Activated CD4-positive, alpha-beta T cell treated with anti-CD3 and anti-CD28 coated beads, Interleukin-2, amount 10 ng/mL, durations not matched to agents 24 days and 14 days (primary cell): ENCODE results near the gene PEMT. TPM values are rescaled to one million over a fixed set of nuclear protein-coding genes. Genes with fewer than 3 reads are reported as not detected.

Source experiments
- DNase-seq: peaks from one replicate; pipeline ENCODE4 v3.0.0; 2022
- H3K27ac Mint-ChIP-seq: one replicate; pipeline ENCODE4 v1.8.0; 2022; ENCODE audit warnings: mild to moderate bottlenecking, mixed read lengths
- H3K27me3 Mint-ChIP-seq: one replicate; pipeline ENCODE4 v1.8.0; 2022; ENCODE audit warnings: mixed read lengths
- H3K36me3 Mint-ChIP-seq: one replicate; pipeline ENCODE4 v1.8.0; 2022; ENCODE audit warnings: low read depth, mild to moderate bottlenecking, mixed read lengths
- H3K4me1 Mint-ChIP-seq: one replicate; pipeline ENCODE4 v1.8.0; 2021; ENCODE audit warnings: mixed read lengths
- H3K4me3 Mint-ChIP-seq: one replicate; pipeline ENCODE4 v1.8.0; 2022; ENCODE audit warnings: mild to moderate bottlenecking, moderate library complexity, mixed read lengths
- H3K9me3 Mint-ChIP-seq: one replicate; pipeline ENCODE4 v1.8.0; 2021; ENCODE audit warnings: mixed read lengths
- intact Hi-C: fragments of 100-400 bp; cut with micrococcal nuclease; formaldehyde crosslinking; loops from one replicate; pipeline ENCODE4 v1.15.1; 2023
- total RNA-seq: library from RNA; stranded (reverse); gene quantifications from 2 replicates; pipeline ENCODE4 v1.2.3, GENCODE V29; 2022

PEMT gene
- total RNA-seq, 1 donor from 2014 or later = 45.5 TPM

GRCh38 chr17:17535957-17536356 is 55.6 kb downstream of the PEMT start:
- intact Hi-C loops = no loop called here

GRCh38 chr17:17533901-17534441 is 57.5 kb downstream of the PEMT start:
- DNase-seq = no peak
- H3K36me3 Mint-ChIP-seq = no peaks in the 10 kb centered on the region

More at GRCh38 chr17:17535957-17536356, 55.6 kb downstream of the PEMT start:
- no peaks in the 10 kb centered on the region for H3K36me3 Mint-ChIP-seq
- DNase-seq = no peak
- H3K4me1 Mint-ChIP-seq = no peaks in the 10 kb centered on the region
- H3K27ac Mint-ChIP-seq = no peak overlapping the region
- H3K27me3 Mint-ChIP-seq = peaks cover 5% of the 10 kb centered on the region
- H3K9me3 Mint-ChIP-seq = no peaks in the 10 kb centered on the region
- no peak overlapping the region for H3K4me3 Mint-ChIP-seq

GRCh38 chr17:17532991-17533390 is 58.5 kb downstream of the PEMT start:
- Mint-ChIP-seq H3K27ac (no peak overlapping the region), H3K4me3 (no peak overlapping the region), H3K27me3 (peaks cover 7% of the 10 kb centered on the region), H3K4me1 (no peaks in the 10 kb centered on the region), H3K9me3 (no peaks in the 10 kb centered on the region), H3K36me3 (no peaks in the 10 kb centered on the region)
- intact Hi-C loops = no loop called here
- DNase-seq = no peak

More at GRCh38 chr17:17533901-17534441, 57.5 kb downstream of the PEMT start:
- peaks cover 7% of the 10 kb centered on the region for H3K27me3 Mint-ChIP-seq
- H3K4me3 Mint-ChIP-seq = no peak overlapping the region
- no peak overlapping the region for H3K27ac Mint-ChIP-seq
- H3K9me3 Mint-ChIP-seq = no peaks in the 10 kb centered on the region
- H3K4me1 Mint-ChIP-seq = no peaks in the 10 kb centered on the region
- intact Hi-C loops = no loop called here

- Mint-ChIP-seq H3K36me3 (no peaks in the 10 kb centered on the region), H3K4me3 (no peak overlapping the region), H3K4me1 (no peaks in the 10 kb centered on the region), H3K9me3 (no peaks in the 10 kb centered on the region), H3K27me3 (peaks cover 7% of the 10 kb centered on the region), H3K27ac (no peak overlapping the region)
- intact Hi-C loops = no loop called here
- DNase-seq = no peak
Observed at GRCh38 chr17:17531156-17531555, 60.4 kb downstream of the PEMT start.

GRCh38 chr17:17528696-17529652 is 62.5 kb downstream of the PEMT start:
- DNase-seq = no peak
- Mint-ChIP-seq H3K4me1 (no peaks in the 10 kb centered on the region), H3K27ac (no peak overlapping the region), H3K9me3 (no peaks in the 10 kb centered on the region), H3K27me3 (peaks cover 7% of the 10 kb centered on the region), H3K36me3 (no peaks in the 10 kb centered on the region), H3K4me3 (no peak overlapping the region)
- intact Hi-C loops = no loop called here

- H3K36me3 Mint-ChIP-seq = no peaks in the 10 kb centered on the region
- DNase-seq = no peak
- intact Hi-C loops = no loop called here
- no peak overlapping the region for H3K4me3 Mint-ChIP-seq
- H3K27me3 Mint-ChIP-seq = peaks cover 7% of the 10 kb centered on the region
- H3K9me3 Mint-ChIP-seq = no peaks in the 10 kb centered on the region
- no peak overlapping the region for H3K27ac Mint-ChIP-seq
- H3K4me1 Mint-ChIP-seq = no peaks in the 10 kb centered on the region
Observed at GRCh38 chr17:17527956-17528500, 63.5 kb downstream of the PEMT start.

- H3K9me3 Mint-ChIP-seq = no peaks in the 10 kb centered on the region
- intact Hi-C loops = no loop called here
- H3K27ac Mint-ChIP-seq = no peak overlapping the region
- no peak overlapping the region for H3K4me3 Mint-ChIP-seq
- H3K27me3 Mint-ChIP-seq = peaks cover 7% of the 10 kb centered on the region
- no peak for DNase-seq
- no peaks in the 10 kb centered on the region for H3K4me1 Mint-ChIP-seq
- no peaks in the 10 kb centered on the region for H3K36me3 Mint-ChIP-seq
Observed at GRCh38 chr17:17527534-17527933, 64.0 kb downstream of the PEMT start.

GRCh38 chr17:17526369-17526768 is 65.1 kb downstream of the PEMT start:
- intact Hi-C loops = no loop called here
- Mint-ChIP-seq H3K9me3 (no peaks in the 10 kb centered on the region), H3K36me3 (no peaks in the 10 kb centered on the region)

GRCh38 chr17:17525956-17526355 is 65.6 kb downstream of the PEMT start:
- intact Hi-C loops = no loop called here
- H3K9me3 Mint-ChIP-seq = no peaks in the 10 kb centered on the region
- no peak for DNase-seq
- H3K36me3 Mint-ChIP-seq = no peaks in the 10 kb centered on the region
- no peaks in the 10 kb centered on the region for H3K4me1 Mint-ChIP-seq
- H3K4me3 Mint-ChIP-seq = no peak overlapping the region
- no peak overlapping the region for H3K27ac Mint-ChIP-seq
- H3K27me3 Mint-ChIP-seq = peaks cover 2% of the 10 kb centered on the region

More at GRCh38 chr17:17526369-17526768, 65.1 kb downstream of the PEMT start:
- no peak for DNase-seq
- H3K27me3 Mint-ChIP-seq = peaks cover 2% of the 10 kb centered on the region
- H3K4me1 Mint-ChIP-seq = no peaks in the 10 kb centered on the region
- no peak overlapping the region for H3K4me3 Mint-ChIP-seq
- H3K27ac Mint-ChIP-seq = no peak overlapping the region

GRCh38 chr17:17525311-17525710 is 66.2 kb downstream of the PEMT start:
- Mint-ChIP-seq H3K27me3 (peaks cover 2% of the 10 kb centered on the region), H3K4me3 (no peak overlapping the region), H3K4me1 (no peaks in the 10 kb centered on the region), H3K9me3 (no peaks in the 10 kb centered on the region), H3K36me3 (no peaks in the 10 kb centered on the region), H3K27ac (no peak overlapping the region)
- intact Hi-C loops = no loop called here
- DNase-seq = no peak

- H3K36me3 Mint-ChIP-seq = no peaks in the 10 kb centered on the region
- H3K4me1 Mint-ChIP-seq = no peaks in the 10 kb centered on the region
- H3K27ac Mint-ChIP-seq = no peak overlapping the region
- no peaks in the 10 kb centered on the region for H3K27me3 Mint-ChIP-seq
- H3K4me3 Mint-ChIP-seq = no peak overlapping the region
- intact Hi-C loops = no loop called here
- H3K9me3 Mint-ChIP-seq = no peaks in the 10 kb centered on the region
- no peak for DNase-seq
Observed at GRCh38 chr17:17523731-17524490, 67.6 kb downstream of the PEMT start.

- Mint-ChIP-seq H3K27ac (no peak overlapping the region), H3K27me3 (no peaks in the 10 kb centered on the region), H3K4me3 (no peak overlapping the region), H3K4me1 (no peaks in the 10 kb centered on the region), H3K36me3 (no peaks in the 10 kb centered on the region), H3K9me3 (no peaks in the 10 kb centered on the region)
- DNase-seq = no peak
- intact Hi-C loops = no loop called here
Observed at GRCh38 chr17:17523001-17523730, 68.3 kb downstream of the PEMT start.

GRCh38 chr17:17520599-17521232 is 70.8 kb downstream of the PEMT start:
- intact Hi-C loops = no loop called here
- H3K36me3 Mint-ChIP-seq = no peaks in the 10 kb centered on the region
- no peaks in the 10 kb centered on the region for H3K9me3 Mint-ChIP-seq
- no peaks in the 10 kb centered on the region for H3K4me1 Mint-ChIP-seq
- H3K27ac Mint-ChIP-seq = no peak overlapping the region
- H3K4me3 Mint-ChIP-seq = no peak overlapping the region
- DNase-seq = no peak
- H3K27me3 Mint-ChIP-seq = no peaks in the 10 kb centered on the region
